Liver (tissue), 3 donors: ENCODE results near the gene LRRC32.

Source experiments
- TAF1 ChIP-seq: conservative IDR thresholded peaks from 2 replicates; pipeline ENCODE4 v1.6.1; 2016; ENCODE audit warnings: antibody characterized with exemption, mild to moderate bottlenecking
- TF ChIP-seq, protein P1 (sequence below): fragments of 150-350 bp; IDR thresholded peaks from 2 replicates; pipeline ENCODE4 v1.5.1; 2017; ENCODE audit warnings: improper control_type of control experiment, low read depth, low read length; ENCODE audit not compliant: missing input control
- TF ChIP-seq, protein P2 (sequence below): IDR thresholded peaks from 2 replicates; pipeline ENCODE4 v1.6.1; 2016; ENCODE audit warnings: antibody characterized with exemption
- TF ChIP-seq, protein P3 (sequence below): IDR thresholded peaks from 2 replicates; pipeline ENCODE4 v1.6.1; 2016; ENCODE audit warnings: antibody characterized with exemption, mild to moderate bottlenecking
- donor health status: healthy.
- donor health status: healthy.

DNA sequence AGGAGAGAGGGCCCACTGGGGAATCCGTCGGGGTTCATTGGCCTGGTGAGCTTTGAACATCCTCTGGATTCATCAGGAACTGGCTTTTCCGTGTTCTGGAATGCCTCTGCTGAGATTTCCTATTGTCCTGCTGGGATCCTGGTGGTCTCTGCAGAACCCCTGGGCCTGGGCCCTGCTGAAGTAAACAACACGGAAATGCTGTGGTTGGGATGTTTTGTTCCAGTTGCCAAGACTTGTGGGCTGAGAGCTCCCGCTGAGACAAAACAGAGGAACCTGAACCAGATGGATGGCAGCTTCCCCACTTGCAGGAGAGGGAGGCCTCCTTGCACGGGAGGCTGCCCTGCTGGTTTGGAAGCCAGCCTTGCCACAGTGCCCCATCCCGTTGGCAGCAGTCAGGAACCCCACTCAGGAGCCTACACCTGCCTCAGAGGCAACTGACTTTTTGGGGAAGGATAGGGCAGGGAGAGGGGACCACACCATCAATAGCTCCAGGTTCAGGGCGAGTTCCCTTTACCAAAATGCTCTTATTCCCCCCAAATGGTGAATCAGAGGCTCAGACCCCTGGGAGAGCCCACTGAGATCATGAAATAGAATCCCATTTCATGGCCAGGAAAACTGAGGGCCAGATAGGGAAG lies 60.7 kb downstream of the LRRC32 start:
- TF ChIP-seq, protein P1, sequence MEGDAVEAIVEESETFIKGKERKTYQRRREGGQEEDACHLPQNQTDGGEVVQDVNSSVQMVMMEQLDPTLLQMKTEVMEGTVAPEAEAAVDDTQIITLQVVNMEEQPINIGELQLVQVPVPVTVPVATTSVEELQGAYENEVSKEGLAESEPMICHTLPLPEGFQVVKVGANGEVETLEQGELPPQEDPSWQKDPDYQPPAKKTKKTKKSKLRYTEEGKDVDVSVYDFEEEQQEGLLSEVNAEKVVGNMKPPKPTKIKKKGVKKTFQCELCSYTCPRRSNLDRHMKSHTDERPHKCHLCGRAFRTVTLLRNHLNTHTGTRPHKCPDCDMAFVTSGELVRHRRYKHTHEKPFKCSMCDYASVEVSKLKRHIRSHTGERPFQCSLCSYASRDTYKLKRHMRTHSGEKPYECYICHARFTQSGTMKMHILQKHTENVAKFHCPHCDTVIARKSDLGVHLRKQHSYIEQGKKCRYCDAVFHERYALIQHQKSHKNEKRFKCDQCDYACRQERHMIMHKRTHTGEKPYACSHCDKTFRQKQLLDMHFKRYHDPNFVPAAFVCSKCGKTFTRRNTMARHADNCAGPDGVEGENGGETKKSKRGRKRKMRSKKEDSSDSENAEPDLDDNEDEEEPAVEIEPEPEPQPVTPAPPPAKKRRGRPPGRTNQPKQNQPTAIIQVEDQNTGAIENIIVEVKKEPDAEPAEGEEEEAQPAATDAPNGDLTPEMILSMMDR = no peak
- TF ChIP-seq, protein P2, sequence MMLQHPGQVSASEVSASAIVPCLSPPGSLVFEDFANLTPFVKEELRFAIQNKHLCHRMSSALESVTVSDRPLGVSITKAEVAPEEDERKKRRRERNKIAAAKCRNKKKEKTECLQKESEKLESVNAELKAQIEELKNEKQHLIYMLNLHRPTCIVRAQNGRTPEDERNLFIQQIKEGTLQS = no peak
- TF ChIP-seq, protein P3, sequence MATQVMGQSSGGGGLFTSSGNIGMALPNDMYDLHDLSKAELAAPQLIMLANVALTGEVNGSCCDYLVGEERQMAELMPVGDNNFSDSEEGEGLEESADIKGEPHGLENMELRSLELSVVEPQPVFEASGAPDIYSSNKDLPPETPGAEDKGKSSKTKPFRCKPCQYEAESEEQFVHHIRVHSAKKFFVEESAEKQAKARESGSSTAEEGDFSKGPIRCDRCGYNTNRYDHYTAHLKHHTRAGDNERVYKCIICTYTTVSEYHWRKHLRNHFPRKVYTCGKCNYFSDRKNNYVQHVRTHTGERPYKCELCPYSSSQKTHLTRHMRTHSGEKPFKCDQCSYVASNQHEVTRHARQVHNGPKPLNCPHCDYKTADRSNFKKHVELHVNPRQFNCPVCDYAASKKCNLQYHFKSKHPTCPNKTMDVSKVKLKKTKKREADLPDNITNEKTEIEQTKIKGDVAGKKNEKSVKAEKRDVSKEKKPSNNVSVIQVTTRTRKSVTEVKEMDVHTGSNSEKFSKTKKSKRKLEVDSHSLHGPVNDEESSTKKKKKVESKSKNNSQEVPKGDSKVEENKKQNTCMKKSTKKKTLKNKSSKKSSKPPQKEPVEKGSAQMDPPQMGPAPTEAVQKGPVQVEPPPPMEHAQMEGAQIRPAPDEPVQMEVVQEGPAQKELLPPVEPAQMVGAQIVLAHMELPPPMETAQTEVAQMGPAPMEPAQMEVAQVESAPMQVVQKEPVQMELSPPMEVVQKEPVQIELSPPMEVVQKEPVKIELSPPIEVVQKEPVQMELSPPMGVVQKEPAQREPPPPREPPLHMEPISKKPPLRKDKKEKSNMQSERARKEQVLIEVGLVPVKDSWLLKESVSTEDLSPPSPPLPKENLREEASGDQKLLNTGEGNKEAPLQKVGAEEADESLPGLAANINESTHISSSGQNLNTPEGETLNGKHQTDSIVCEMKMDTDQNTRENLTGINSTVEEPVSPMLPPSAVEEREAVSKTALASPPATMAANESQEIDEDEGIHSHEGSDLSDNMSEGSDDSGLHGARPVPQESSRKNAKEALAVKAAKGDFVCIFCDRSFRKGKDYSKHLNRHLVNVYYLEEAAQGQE = no peak
- TF ChIP-seq TAF1 = no peak
